Activated CD4-positive, alpha-beta T cell treated with anti-CD3 and anti-CD28 coated beads, Interleukin-2, amount 50 U/mL, for 16 hours (primary cell): ENCODE data around the gene TMEM231.
A peak's percentile ranks its signal among the peaks of the same experiment; 100 is the strongest.
"Not testable (repeated sequence)": the region's sequence is repeated elsewhere in the genome, so short reads cannot be mapped to it uniquely, and the experiment has no call there.

ENCODE experiments used
- DNase-seq: peaks from one replicate; pipeline ENCODE4 v3.0.0-alpha.2; 2020

TMEM231 gene

DNA sequence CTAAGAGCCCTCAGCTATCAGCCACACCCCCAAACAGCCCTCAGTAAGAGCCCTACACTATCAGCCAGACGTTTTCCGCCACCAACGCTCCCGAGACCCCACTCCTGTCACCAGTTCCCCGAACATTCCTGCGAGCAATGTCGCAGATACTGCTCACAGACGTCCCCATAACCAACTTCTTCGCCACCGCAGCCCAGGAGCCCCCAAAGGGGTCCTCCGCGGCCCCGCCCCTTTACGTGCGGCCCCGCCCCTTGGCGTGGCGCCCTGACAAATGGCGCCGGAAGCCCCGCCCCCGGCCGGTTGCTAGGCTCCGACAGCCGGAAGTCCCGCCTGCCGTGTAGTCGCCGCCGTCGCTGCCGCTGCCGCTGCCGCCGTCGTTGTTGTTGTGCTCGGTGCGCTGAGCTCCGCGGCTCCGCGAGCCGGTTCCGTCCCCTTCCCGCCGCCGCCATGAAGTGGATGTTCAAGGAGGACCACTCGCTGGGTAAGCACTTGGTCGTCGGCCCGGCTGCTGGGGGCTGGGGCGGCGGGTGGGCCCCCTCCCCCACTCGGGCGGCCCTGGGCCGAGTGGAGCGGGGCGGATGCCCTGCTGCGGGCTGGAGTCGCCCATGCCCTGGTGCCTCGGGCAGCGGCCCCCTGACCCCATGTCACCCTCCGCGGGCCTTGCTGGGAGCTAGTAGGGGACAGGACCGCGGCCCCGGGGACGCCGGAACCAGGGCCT is 10.1 kb upstream of the TMEM231 start, which contains the start of gene GABARAPL2:
Gene GABARAPL2, plus strand, starts transcription at position 340 of the 718 bp plus-strand sequence. Its CDS starts 108 bp downstream, at position 448.
- DNase-seq, result peak; percentile 91

GRCh38 chr16:75565640-75566039 is 9.6 kb upstream of the TMEM231 start:
- no peak for DNase-seq

DNA sequence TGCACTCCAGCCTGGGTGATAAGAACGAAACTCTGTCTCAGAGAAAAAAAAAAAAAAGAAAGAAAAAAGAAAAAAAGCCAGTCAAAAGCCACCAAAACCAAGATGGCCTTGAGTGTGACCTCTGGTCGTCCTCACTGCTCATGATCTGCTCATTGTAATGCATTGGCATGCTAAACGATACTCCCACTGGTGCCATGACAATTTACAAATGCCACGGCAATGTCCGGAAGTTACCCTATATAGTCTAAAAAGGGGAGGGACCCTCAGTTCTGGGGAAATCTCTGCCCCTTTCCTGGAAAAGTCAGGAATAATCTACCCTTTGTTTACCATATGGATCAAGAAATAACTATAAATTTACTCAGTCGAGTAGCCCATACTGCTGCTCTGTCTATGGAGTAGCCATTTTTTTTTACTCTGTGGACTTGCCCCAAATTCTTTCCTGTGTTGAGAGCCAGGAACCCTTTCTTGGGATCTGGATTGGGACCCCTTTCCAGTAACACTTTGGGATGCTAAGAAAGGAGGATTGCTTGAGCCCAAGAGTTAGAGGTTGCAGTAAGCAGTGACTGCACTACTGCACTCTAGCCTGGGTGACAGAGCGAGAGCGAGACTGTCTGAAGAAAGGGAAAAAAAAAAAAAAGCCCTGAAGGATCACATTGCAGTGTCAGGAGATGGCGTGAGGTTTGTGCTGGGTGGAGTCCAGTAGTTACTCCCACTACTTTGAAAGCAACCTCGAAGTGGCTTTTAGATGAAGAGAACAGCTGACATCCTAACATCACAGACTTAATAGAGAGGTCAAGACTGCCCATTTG is 3.7 kb upstream of the TMEM231 start:
- no peak for DNase-seq

GRCh38 chr16:75558846-75559401 is 2.9 kb upstream of the TMEM231 start:
- no peak for DNase-seq

GRCh38 chr16:75556431-75556950 is 439 bp upstream of the TMEM231 start:
- DNase-seq, result no peak

GRCh38 chr16:75555213-75555706 is 792 bp downstream of the TMEM231 start:
- DNase-seq, result peak; percentile 25

DNA sequence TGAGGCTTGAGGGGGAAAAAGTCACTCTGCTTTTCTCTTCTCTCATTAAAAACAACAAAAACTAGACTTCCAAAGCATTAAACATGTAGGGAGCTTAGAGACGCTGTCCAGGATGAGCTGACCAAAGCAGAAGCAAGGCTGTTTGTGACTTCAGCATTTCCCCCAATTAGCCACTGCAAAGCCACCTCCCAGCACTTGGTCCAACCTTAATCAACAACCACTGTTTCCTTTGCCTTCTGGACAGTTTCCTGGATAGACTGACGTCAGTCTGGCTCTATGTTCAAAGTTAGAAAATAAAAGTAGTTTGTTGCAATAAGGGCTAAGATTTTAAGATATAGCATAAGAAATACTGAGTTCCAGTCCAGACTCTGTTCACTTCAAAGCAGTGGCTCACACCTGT is 3.1 kb downstream of the TMEM231 start:
- DNase-seq, result no peak

DNA sequence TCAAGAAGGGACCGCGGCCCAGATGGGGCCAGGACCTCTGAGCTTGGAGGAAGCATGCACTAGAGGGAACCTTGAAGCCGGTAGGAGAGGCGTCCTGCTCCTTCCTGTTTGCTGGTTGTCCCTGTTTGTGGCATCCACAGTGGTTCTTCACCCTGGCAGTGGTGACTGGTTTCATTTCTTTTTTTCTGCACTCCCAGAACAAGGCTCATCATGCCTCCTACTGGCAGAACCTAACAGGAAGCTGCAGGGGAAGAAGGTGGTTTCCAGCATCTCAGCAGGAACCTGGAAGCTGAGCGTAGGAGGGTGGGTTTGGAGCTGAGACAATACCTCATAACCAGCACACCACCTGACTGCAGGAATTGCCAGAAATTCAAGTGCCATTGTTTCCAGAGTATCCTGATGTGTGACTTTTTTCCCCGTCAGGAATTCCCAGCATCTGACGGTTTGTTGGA is 5.8 kb downstream of the TMEM231 start:
- DNase-seq, result peak; percentile 57

DNA sequence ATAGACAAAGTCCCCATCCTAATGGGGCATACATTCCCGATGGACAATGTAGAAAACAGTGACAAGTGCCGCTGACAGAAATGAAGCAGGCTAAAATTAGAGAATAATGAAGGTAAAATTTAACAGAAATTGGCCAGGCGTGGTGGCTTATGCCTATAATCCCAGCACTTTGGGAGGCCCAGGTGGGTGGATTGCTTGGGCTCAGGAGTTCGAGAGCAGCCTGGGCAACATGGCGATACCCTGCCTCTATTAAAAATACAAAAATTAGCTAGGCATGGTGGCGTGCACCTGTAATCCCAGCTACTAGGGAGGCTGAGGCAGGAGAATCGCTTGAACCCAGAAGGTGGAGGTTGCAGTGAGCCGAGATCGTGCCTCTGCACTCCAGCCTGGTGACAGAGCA is 7.6 kb downstream of the TMEM231 start:
- DNase-seq, result not testable (repeated sequence)

GRCh38 chr16:75546293-75546692 is 9.8 kb downstream of the TMEM231 start:
- no peak for DNase-seq

DNA sequence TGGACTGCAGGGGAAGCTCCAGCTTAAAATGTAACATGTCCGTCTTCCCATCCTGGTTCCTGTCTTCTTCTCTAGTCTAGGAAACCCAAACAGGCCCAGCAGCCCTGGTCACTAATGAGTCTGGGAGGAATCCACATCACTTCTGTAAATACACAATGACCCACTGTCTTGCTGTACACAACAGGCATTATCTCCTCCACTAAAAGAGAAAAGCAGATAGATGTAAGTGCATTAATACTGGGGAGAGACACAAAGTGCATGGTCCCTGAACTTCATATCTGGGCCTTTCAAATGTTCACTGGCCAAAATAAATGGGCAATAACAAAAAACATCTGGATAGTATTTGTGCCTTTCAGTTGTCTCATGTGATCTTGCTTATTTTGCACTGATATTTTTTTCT is 10.2 kb downstream of the TMEM231 start:
- DNase-seq, result not testable (repeated sequence)

- DNase-seq, result not testable (repeated sequence)
Measured at GRCh38 chr16:75542462-75542861, 13.6 kb downstream of the TMEM231 start.

DNA sequence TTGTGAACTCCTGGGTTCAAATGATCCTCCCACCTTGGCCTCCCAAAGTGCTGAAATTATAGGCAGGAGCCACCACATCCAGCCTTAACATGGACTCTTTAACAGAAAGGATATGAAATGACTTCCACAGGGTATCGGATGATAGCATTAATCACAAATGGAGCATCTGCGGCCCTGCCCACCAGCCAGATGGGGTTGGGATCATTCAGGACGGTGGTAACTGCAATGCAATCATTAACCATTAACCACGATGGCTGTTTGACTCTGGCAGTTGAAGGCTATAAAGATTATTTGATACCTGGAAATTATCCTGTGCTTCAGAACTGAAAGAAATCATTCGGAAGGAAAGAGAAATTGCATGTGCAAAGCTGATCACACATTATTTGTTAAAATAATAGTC is 14.8 kb downstream of the TMEM231 start:
- DNase-seq, result no peak

DNA sequence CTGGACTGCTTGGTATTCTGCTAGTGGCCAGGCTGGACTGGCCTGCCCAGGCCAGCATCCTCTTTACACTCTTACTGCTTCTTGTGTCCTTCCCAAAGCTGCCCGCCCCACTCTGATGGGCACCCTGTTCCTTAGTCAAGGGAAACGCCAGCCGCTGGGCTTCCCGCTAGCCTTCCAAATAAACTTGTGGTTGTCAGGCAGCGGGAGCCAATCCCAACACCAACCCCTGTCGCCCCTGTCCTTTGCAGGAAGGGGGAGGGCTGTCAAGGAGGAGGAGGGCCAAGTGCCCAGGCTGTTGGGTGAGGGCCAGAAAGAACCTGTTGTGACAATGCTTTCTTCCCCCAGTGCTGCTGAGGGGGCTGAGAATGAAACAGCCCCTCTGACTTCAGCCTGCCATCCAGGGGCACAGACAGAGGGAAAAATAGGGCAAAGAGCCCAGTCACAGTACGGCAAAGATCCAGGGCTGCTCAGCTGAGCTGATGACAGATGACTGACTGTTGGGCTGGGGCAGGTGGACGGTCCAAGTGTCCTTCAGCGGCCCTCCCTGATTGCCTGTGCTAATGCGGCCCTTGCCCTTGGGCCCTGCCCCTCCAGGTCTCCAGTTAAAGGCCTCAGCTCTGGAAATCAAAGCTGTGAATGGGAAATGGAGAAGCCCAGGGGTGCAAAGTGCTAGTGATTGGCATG is 17.0 kb downstream of the TMEM231 start:
- DNase-seq, result not testable (repeated sequence)

DNA sequence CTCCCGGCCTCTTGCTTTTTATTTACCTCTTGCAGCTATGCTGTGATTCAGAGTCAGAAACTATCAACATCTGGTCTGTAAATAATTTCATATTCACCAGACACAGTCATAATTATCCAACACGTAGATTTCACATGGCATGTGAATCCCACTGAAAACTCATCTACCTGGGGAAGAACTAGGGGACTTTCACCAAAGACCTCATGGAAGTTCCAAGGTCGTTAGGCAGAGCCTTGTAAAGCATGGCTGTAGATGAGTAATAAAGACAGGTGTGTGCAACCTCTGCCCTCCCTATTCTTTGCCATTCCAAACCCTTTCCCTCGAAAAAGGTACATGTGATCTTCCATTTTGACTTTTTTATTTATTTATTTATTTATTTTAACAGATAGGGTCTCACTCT is 18.3 kb downstream of the TMEM231 start:
- DNase-seq, result no peak

DNA sequence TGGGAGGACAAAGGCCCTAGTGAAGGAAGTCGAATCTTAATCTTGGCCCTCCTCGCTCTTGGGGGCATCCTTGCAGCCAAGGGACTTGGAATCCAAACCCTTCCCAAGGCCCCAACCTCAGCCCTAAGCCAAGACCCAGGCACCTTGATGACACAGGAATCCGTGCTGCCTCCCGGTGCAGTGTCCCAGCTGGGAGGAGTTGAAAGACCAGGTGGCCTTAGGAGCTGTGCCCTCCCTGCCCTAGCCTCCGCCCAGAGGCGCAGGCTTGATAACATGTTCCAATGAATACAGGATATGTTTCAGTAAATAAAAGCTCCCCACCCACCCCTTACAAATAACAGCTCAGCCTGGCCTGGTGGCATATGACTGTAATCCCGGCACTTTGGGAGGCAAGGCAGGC is 20.2 kb downstream of the TMEM231 start, which contains the start of gene CHST5:
Gene CHST5, minus strand, starts transcription at position 208 of the 400 bp plus-strand sequence. CDS start 5,724 bp downstream, outside the sequence.
- DNase-seq, result no peak

DNA sequence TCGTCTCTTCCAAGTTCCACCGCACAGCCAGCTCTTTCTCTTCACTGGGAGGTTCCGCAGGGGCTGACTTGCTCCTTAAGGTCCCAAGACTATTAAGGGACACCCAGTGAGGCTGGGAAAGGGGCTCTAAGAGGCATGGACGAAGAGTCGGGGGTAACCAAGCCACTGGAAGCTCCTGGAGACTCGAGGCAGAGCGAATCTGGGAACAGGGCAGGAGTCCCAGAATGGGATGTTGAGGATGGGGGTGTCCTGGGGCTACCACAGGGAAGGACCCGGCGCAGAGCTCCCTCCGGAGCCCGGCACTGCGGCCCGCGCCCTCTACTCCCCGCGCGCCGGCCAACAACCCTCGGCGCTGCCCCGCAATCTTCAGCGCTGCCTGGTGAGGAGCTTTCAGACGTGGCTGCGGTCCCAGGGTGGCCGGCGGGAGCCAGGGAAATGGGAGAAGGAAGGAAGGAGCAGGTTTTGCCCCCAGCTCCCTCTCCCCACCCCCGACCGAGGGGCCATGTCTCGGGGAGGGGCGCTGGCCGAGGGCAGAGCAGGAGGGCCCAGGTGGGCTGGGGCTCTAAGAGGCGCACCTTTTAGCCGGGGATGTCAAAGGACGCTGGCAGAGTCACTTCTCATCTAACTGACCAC is 20.7 kb downstream of the TMEM231 start:
- DNase-seq, result no peak

GRCh38 chr16:75534560-75535205 is 21.4 kb downstream of the TMEM231 start:
- DNase-seq, result no peak

DNA sequence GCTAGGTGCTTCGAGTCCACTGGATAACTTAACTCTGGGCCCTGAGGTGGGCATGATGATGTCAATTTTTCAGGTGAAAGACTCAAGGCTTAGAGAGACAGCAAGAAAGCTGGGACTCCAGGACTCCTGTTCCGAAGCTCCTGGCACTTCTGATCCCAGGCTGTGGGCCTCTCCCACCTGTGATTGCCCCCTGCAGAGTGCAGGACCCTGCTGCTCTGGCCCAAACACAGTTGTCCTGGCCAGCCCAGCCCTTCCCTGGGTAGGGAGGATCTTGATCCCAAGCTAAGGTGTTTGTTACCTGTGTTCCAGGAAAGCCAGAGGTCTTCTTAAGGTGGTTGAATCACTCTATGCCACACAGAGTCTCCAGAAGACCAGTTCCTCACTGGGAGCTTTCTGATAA is 23.3 kb downstream of the TMEM231 start:
- no peak for DNase-seq

- no peak for DNase-seq
Measured at GRCh38 chr16:75532142-75532765, 23.8 kb downstream of the TMEM231 start.

GRCh38 chr16:75529959-75530358 is 26.1 kb downstream of the TMEM231 start:
- no peak for DNase-seq
